Esophagus squamous epithelium (tissue), 4 donors: Measurements from ENCODE around the gene TNFRSF6B.

Experiments used
- POLR2A ChIP-seq, 4 donors: fragments of 450-650 bp; IDR thresholded peaks; one replicate each; pipeline ENCODE4 v1.6.1; 2017; ENCODE audit warnings: antibody characterized with exemption in 4 of 4, mild to moderate bottlenecking in 4 of 4, moderate library complexity in 3 of 4
- TF ChIP-seq, protein P1 (sequence below), 6 experiments: fragments of 450-650 bp in 4 of 6; fragments of 200-600 bp in 2 of 6; sonication (generic) in 2 of 6; IDR thresholded peaks; one replicate each; pipeline ENCODE4 v1.5.1; 2016 to 2019; ENCODE audit warnings: antibody characterized with exemption in 6 of 6, mild to moderate bottlenecking in 4 of 6, moderate library complexity in 4 of 6

DNA sequence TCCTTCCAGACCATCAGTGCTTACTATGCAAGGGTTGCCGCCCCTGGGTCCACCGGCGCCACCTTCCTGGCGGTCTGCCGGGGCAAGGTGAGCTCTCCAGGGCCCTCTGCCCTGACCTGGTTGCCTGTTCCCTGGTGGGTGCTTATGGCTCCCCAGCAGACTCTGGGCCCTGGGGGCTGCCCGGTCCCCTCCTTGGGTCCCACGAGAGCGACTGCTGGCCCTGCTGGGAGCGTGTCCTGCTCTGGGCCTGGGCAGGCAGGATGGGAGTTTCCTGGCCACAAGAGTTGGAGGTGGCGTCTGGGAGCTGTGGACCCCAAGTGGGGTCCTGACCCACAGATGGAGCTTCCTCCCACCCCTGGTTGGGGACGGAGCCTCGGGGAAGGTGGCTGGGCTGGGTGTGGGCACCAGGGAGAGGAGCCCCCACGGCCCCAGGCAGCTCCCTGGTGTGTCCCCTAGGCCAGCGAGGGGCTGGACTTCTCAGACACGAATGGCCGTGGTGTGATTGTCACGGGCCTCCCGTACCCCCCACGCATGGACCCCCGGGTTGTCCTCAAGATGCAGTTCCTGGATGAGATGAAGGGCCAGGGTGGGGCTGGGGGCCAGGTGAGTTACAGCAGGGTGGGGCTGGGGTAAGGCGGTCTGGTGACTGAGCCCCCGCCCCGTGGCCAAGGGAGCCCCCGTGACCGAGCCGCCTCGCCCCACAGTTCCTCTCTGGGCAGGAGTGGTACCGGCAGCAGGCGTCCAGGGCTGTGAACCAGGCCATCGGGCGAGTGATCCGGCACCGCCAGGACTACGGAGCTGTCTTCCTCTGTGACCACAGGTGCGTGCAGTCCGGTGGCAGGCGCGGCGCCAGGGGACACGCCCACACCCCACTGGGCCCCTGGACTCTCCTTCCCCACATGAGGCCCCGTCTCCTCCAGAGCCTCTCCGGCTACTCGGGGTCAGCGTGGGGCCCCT lies 7.1 kb upstream of the TNFRSF6B start:
- TF ChIP-seq, protein P1, sequence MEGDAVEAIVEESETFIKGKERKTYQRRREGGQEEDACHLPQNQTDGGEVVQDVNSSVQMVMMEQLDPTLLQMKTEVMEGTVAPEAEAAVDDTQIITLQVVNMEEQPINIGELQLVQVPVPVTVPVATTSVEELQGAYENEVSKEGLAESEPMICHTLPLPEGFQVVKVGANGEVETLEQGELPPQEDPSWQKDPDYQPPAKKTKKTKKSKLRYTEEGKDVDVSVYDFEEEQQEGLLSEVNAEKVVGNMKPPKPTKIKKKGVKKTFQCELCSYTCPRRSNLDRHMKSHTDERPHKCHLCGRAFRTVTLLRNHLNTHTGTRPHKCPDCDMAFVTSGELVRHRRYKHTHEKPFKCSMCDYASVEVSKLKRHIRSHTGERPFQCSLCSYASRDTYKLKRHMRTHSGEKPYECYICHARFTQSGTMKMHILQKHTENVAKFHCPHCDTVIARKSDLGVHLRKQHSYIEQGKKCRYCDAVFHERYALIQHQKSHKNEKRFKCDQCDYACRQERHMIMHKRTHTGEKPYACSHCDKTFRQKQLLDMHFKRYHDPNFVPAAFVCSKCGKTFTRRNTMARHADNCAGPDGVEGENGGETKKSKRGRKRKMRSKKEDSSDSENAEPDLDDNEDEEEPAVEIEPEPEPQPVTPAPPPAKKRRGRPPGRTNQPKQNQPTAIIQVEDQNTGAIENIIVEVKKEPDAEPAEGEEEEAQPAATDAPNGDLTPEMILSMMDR (IDR thresholded peaks at IDR 0.05), result no peak
- no peak for TF ChIP-seq POLR2A (IDR thresholded peaks at IDR 0.05)
